HEK293T (cell line): ENCODE results near the gene TM4SF20.

ENCODE experiments used
- CTCF ChIA-PET: fragments of 350-600 bp; formaldehyde crosslinking; extraction: SDS; loops from one replicate; lab custom pipeline; 2021; ENCODE audit warnings: antibody characterized with exemption, inconsistent platforms; lab: Yijun Ruan, JAX
- POLR2A ChIA-PET: fragments of 350-600 bp; formaldehyde crosslinking; extraction: SDS; loops from one replicate; lab custom pipeline; 2020; ENCODE audit warnings: antibody characterized with exemption, inconsistent platforms; lab: Yijun Ruan, JAX
- DNase-seq: peaks from one replicate; pipeline ENCODE4 v3.0.0; 2012; ENCODE audit warnings: mixed read lengths; ENCODE audit errors: extremely low spot score
- ARNT ChIP-seq: fragments of 450-650 bp; IDR thresholded peaks from 2 replicates; pipeline ENCODE4 v1.6.1; 2017; ENCODE audit warnings: mild to moderate bottlenecking
- BHLHE40 ChIP-seq: fragments of 450-650 bp; IDR thresholded peaks from 2 replicates; pipeline ENCODE4 v1.6.1; 2016; ENCODE audit warnings: mild to moderate bottlenecking, moderate library complexity, borderline replicate concordance
- CTBP1 ChIP-seq: fragments of 450-650 bp; IDR thresholded peaks from 2 replicates; pipeline ENCODE4 v1.6.1; 2016; ENCODE audit warnings: borderline replicate concordance
- ELF4 ChIP-seq: fragments of 450-650 bp; IDR thresholded peaks from 2 replicates; pipeline ENCODE4 v1.6.1; 2017; ENCODE audit warnings: antibody characterized with exemption
- FOXA1 ChIP-seq: fragments of 450-650 bp; IDR thresholded peaks from 2 replicates; pipeline ENCODE4 v1.6.1; 2016; ENCODE audit warnings: mild to moderate bottlenecking
- FOXK2 ChIP-seq: fragments of 450-650 bp; IDR thresholded peaks from 2 replicates; pipeline ENCODE4 v1.6.1; 2016; ENCODE audit warnings: mild to moderate bottlenecking
- FOXM1 ChIP-seq: fragments of 450-650 bp; IDR thresholded peaks from 2 replicates; pipeline ENCODE4 v1.6.1; 2017; ENCODE audit warnings: mild to moderate bottlenecking, borderline replicate concordance
- HDGF ChIP-seq: fragments of 450-650 bp; IDR thresholded peaks from 2 replicates; pipeline ENCODE4 v1.6.1; 2017; ENCODE audit warnings: antibody characterized with exemption, borderline replicate concordance
- L3MBTL2 ChIP-seq: fragments of 450-650 bp; conservative IDR thresholded peaks from 2 replicates; pipeline ENCODE4 v1.6.1; 2016; ENCODE audit warnings: mild to moderate bottlenecking
- LEF1 ChIP-seq: fragments of 450-650 bp; IDR thresholded peaks from 2 replicates; pipeline ENCODE4 v1.6.1; 2017; ENCODE audit warnings: mild to moderate bottlenecking, borderline replicate concordance
- NFRKB ChIP-seq: fragments of 450-650 bp; IDR thresholded peaks from 2 replicates; pipeline ENCODE4 v1.6.1; 2016; ENCODE audit warnings: mild to moderate bottlenecking, moderate library complexity
- SP1 ChIP-seq: fragments of 450-650 bp; IDR thresholded peaks from 2 replicates; pipeline ENCODE4 v1.6.1; 2017
- SUZ12 ChIP-seq: fragments of 450-650 bp; IDR thresholded peaks from 2 replicates; pipeline ENCODE4 v1.6.1; 2016; ENCODE audit warnings: mild to moderate bottlenecking
- TARDBP ChIP-seq: fragments of 450-650 bp; IDR thresholded peaks from 2 replicates; pipeline ENCODE4 v1.6.1; 2016
- ZNF384 ChIP-seq: fragments of 450-650 bp; IDR thresholded peaks from 2 replicates; pipeline ENCODE4 v1.6.1; 2016
- TF ChIP-seq, protein P1 (sequence below): fragments of 450-650 bp; IDR thresholded peaks from 2 replicates; pipeline ENCODE4 v1.6.1; 2016

TM4SF20 gene

DNA sequence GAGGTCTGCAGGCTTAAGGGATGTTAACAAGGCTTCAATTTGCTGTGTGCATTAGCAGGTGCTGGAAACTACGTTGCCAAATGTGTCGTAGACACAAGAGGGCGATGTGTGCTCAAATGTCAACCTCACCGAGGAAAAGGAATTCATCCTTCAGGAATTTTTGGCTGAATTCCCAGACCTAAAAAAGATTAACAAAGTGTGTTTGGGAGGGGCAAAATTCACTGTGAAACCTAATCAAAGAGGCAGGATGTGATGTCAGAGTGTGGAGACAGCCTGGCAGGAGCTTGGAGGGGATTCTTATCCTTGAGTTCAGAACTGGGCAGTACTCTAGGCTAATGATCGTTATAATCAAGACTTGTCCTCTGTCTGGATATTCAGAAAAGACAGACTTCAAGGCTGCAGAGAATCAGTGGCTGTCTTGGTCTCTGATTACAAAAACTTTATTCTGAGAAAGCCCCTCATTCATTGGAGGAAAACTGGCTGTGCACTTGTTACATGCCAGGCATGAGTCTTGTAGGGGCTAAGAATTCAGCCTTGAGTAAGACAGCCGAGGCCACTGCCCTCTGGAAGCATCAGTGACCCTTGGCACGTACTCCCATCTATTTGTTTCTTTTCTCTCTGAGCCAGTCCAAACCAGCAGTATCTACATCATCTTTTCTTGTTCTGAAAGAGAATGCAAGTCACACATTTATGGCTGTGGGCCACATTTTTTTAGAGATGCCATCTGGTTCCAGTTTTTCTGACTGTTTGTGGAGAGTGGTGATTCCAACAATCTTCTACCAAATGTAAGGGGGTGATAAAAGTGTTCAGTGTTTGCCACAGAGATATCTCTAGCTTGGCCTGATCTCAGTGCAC lies 27.3 kb upstream of the TM4SF20 start:
- ChIA-PET POLR2A (no interaction called here), CTCF (interaction anchor here (1.0 to 1.5 kb wide), 2 partner anchors 28 to 359 kb away, joined by 5 to 10 read pairs; partner anchors contain the start of gene TM4SF20)
- DNase-seq: peak; percentile 77
- TF ChIP-seq FOXA1: no peak
- peak; percentile 45; the same call in 1 of the 2 replicates for TF ChIP-seq CTBP1

DNA sequence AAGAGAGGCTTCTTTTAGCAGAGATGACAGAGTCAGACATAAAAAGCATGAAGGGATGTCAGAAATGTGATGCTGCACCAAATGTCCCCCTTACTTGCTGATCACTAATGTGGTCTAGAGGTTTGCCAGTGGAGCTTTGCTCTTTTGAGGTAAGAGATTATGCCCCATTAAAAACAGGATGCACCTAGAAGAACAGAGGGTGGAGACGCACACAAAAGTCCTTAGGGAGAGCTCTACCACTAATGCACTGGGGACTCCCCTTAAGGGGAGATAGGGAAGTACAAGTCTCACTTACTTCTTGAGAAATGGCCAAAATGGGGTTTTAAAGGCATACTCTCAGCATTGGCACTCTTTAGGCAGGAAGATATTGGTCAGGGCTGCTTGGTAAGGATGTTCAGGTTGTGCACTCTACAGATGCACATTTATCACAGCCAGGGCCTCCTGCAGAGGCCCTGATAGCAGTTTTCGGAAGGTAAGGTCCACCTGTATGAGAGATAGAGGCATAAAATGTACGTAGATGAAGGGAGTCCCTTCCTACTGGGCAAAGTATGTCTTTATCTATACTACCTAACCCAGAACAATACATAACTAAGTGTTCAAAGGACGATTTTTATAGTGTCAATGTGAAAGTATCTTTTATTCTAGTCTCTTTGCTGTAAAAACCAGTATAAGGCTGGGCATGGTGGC lies 25.6 kb upstream of the TM4SF20 start:
- ChIA-PET CTCF (interaction anchor here (0.7 kb wide), 1 partner anchor 253 kb away, joined by 3 read pairs; no protein-coding TSS in a partner anchor), POLR2A (no interaction called here)
- no peak for DNase-seq
- TF ChIP-seq L3MBTL2: no peak
- TF ChIP-seq ZNF384: no peak
- no peak for TF ChIP-seq NFRKB
- no peak for TF ChIP-seq FOXM1

DNA sequence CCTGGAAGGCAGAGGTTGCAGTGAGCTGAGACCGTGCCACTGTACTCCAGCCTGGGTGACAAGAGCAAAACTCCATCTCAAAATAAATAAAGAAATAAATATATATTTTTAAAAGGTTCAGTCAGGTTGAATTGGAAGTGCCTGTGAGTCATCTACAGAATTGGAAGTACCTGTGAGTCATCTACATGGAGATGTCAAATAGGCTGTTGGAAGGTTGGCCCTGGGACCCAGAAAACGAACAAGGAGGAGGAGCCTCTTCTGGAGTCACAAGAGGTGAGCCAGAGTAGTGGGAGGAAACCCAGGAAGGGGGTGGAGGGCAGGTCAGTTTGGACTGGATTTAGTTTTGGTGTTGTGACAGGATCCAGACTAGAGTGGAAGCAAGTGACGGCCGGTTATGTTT lies 23.9 kb upstream of the TM4SF20 start:
- no peak for DNase-seq
- TF ChIP-seq FOXA1: no peak
- TF ChIP-seq CTBP1: no peak
- TF ChIP-seq ARNT: no peak
- TF ChIP-seq, protein P1, sequence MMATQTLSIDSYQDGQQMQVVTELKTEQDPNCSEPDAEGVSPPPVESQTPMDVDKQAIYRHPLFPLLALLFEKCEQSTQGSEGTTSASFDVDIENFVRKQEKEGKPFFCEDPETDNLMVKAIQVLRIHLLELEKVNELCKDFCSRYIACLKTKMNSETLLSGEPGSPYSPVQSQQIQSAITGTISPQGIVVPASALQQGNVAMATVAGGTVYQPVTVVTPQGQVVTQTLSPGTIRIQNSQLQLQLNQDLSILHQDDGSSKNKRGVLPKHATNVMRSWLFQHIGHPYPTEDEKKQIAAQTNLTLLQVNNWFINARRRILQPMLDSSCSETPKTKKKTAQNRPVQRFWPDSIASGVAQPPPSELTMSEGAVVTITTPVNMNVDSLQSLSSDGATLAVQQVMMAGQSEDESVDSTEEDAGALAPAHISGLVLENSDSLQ: no peak
- no peak for TF ChIP-seq NFRKB
- TF ChIP-seq SUZ12: no peak
- TF ChIP-seq BHLHE40: no peak
- TF ChIP-seq ZNF384: no peak
- no peak for TF ChIP-seq HDGF
- TF ChIP-seq FOXK2: no peak
- TF ChIP-seq FOXM1: no peak
- no peak for TF ChIP-seq LEF1
- TF ChIP-seq ELF4: no peak
- TF ChIP-seq SP1: no peak
- TF ChIP-seq L3MBTL2: no peak
- no peak for TF ChIP-seq TARDBP
- ChIA-PET POLR2A (no interaction called here), CTCF (no interaction called here)

DNA sequence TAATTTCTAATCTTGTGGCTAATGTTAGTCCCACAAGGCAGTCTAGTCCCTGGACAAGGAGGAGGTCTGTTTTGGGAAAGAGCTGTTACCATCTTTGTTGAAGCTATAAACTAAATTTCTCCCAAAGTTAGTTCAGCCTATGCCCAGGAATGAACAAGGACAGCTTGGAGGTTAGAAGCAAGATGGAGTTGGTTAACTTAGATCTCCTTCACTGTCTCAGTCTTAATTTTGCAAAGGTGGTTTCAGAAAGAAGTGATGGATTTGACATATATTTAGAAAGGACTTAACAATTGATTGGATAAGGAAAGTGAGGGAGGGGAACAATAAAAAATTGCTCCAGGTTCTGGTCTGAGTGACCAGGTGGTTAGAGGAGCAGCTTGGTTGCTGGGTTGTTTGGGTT lies 23.2 kb upstream of the TM4SF20 start:
- DNase-seq: no peak
- ChIA-PET CTCF (no interaction called here), POLR2A (no interaction called here)
- TF ChIP-seq L3MBTL2: no peak
- TF ChIP-seq SP1: no peak
- TF ChIP-seq NFRKB: no peak
- no peak for TF ChIP-seq FOXA1
- TF ChIP-seq HDGF: no peak

GRCh38 chr2:227401550-227401949 lies 22.4 kb upstream of the TM4SF20 start:
- ChIA-PET CTCF (interaction anchor here (0.6 to 0.7 kb wide), 2 partner anchors 9 to 383 kb away, joined by 3 to 8 read pairs; no protein-coding TSS in a partner anchor), POLR2A (no interaction called here)
- no peak for DNase-seq
- TF ChIP-seq SP1 (no peak), FOXK2 (no peak), HDGF (no peak)

GRCh38 chr2:227398684-227399670 lies 19.9 kb upstream of the TM4SF20 start:
- ChIA-PET CTCF (interaction anchor here (0.5 to 0.9 kb wide), 2 partner anchors 17 to 236 kb away, joined by 3 read pairs; no protein-coding TSS in a partner anchor), POLR2A (no interaction called here)
- TF ChIP-seq BHLHE40: no peak
- no peak for TF ChIP-seq ZNF384
- no peak for TF ChIP-seq FOXA1
- no peak for TF ChIP-seq FOXK2
- no peak for DNase-seq

DNA sequence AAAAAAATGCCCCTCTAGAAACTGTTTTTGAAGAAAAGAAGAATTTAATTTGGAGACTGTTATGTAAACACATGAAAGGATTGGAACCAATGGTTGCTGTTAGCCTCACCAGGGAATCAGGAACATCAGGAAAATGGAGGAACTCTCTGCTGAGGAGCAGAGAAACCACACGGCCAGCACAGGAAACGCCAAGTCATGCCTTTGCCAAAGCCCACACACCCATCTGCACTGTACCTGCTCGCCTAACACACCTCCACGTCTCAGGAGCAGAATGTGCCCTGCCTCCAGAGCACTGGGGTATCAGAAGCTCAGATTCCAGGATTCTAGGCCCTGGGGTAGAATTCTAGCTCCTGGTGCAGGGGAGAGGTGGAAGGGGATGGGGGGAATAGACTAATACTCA lies 18.5 kb upstream of the TM4SF20 start:
- CTCF ChIA-PET: no interaction called here
- no peak for DNase-seq
- POLR2A ChIA-PET: no interaction called here
- TF ChIP-seq CTBP1: no peak
- TF ChIP-seq L3MBTL2: no peak
- TF ChIP-seq NFRKB: no peak
- TF ChIP-seq SUZ12: no peak
- no peak for TF ChIP-seq ZNF384
- TF ChIP-seq BHLHE40: no peak
- TF ChIP-seq FOXM1: no peak
- TF ChIP-seq HDGF: no peak
- no peak for TF ChIP-seq TARDBP
- TF ChIP-seq FOXK2: no peak
- no peak for TF ChIP-seq LEF1
- no peak for TF ChIP-seq ELF4
- no peak for TF ChIP-seq ARNT
